ENCODE results near the gene TEP1. TPM values are rescaled to one million over a fixed set of nuclear protein-coding genes. Genes with fewer than 3 reads are reported as not detected.

Gene TEP1
- total and polyA plus RNA-seq, 2 of the 8 experiments (the other 6 are each of a cell fraction or from before 2014, with no cell fraction given): 6.9 to 10.7 TPM

GRCh38 chr14:20350282-20350681 lies 63.0 kb downstream of the TEP1 start:
- Histone ChIP-seq H2BK120ac (replicated peaks; ENCODE audit: low read depth, low read length) (no peak overlapping the region), H4K5ac (ENCODE audit: insufficient read length, low read depth, low read length) (no peak overlapping the region), H4K8ac (ENCODE audit: extremely low read depth, insufficient read depth, low read length) (no peak overlapping the region), H2BK15ac (ENCODE audit: low read length) (no peak overlapping the region), H3K9ac (replicated peaks in 1 of 4; ENCODE audit: extremely low read depth in 1 of 4, low read depth in 3 of 4, low read length in 3 of 4) (no peak overlapping the region), H3K4me2 (ENCODE audit: insufficient read depth in 1 of 2, low read depth in 2 of 2, low read length in 2 of 2) (no peak overlapping the region), H3K27ac (ENCODE audit: low read depth, low read length) (no peak overlapping the region), H2AK5ac (ENCODE audit: low read depth, low read length) (no peak overlapping the region), H2AFZ (ENCODE audit: low read length) (no peak overlapping the region), H3K27me3 (replicated peaks in 1 of 4; ENCODE audit: control insufficient read depth in 3 of 4, extremely low read depth in 1 of 4, insufficient read depth in 3 of 4, low read length in 3 of 4) (no peaks in the 10 kb centered on the region), H3K79me1 (ENCODE audit: low read depth, low read length) (no peaks in the 10 kb centered on the region), H3K23ac (ENCODE audit: insufficient read length) (no peak overlapping the region), H3K14ac (ENCODE audit: insufficient read length) (no peak overlapping the region), H3K23me2 (ENCODE audit: low read depth, low read length) (no peaks in the 10 kb centered on the region), H4K91ac (replicated peaks; ENCODE audit: insufficient read length, low read length) (no peak overlapping the region), H3K4me1 (replicated peaks in 1 of 4; ENCODE audit: control insufficient read depth in 3 of 4, insufficient read depth in 4 of 4, low read length in 3 of 4) (no peaks in the 10 kb centered on the region), H2BK12ac (ENCODE audit: low read depth, low read length) (no peak overlapping the region), H3K36me3 (ENCODE audit: control insufficient read depth in 2 of 4, insufficient read depth in 4 of 4, low read length in 3 of 4) (peaks cover 20 to 86% (median 54%) of the 10 kb centered on the region in 4 experiments), H3K18ac (ENCODE audit: extremely low read depth, low read length) (no peak overlapping the region), H3K9me3 (ENCODE audit: insufficient read depth in 2 of 2, low read depth in 1 of 2, low read length in 1 of 2) (no peaks in the 10 kb centered on the region; a peak in 1 of 4 replicates), H3K4ac (replicated peaks; ENCODE audit: insufficient read length, low read depth, low read length) (no peak overlapping the region), H3K4me3 (ENCODE audit: extremely low read depth in 1 of 4, insufficient read depth in 2 of 4, low read depth in 3 of 4, low read length in 4 of 4) (no peak overlapping the region), H3K79me2 (ENCODE audit: control insufficient read depth in 1 of 2, insufficient read depth in 2 of 2, low read length in 2 of 2) (peaks cover 0 to 1% of the 10 kb centered on the region in 2 experiments; a peak in 1 of 4 replicates), H2BK5ac (ENCODE audit: low read depth, low read length) (no peak overlapping the region), H3K56ac (replicated peaks; ENCODE audit: insufficient read length, low read depth, low read length) (no peak overlapping the region), H4K20me1 (replicated peaks in 1 of 2; ENCODE audit: control insufficient read depth in 1 of 2, insufficient read depth in 2 of 2, low read length in 2 of 2) (no peaks in the 10 kb centered on the region), H2BK20ac (ENCODE audit: low read length) (no peak overlapping the region)
- 100% methylated on average over 2 of the region's 2 CpGs; no CpG with 5 or more reads in 1 of the 2 experiments for WGBS, 2 experiments (ENCODE audit: extremely low coverage in 1 of 2, insufficient coverage in 1 of 2, insufficient read length in 1 of 2, insufficient replicate concordance in 2 of 2, low coverage in 1 of 2, low lambda C conversion rate in 2 of 2, missing lambda C conversion rate in 1 of 2)
- no peak for DNase-seq (ENCODE audit: low read depth in 1 of 2, low spot score in 2 of 2)
- FAIRE-seq: no peak
- ChIA-PET CTCF (ENCODE audit: partially characterized antibody) (interaction anchor here (1.0 to 2.1 kb wide), 4 partner anchors 10 to 125 kb away, joined by 3 to 13 read pairs (median 6); no protein-coding TSS in a partner anchor), POLR2A (ENCODE audit: partially characterized antibody) (interaction anchor here (0.9 to 1.5 kb wide), 5 partner anchors 21 to 111 kb away, joined by 3 to 4 read pairs (median 3); partner anchors contain the start of gene PIP4P1)
